Prostate gland (tissue), 2 donors: ENCODE data around the gene ARHGEF16.

ENCODE experiments used
- POLR2A ChIP-seq: fragments of 450-650 bp; IDR thresholded peaks from one replicate; pipeline ENCODE4 v1.6.1; 2016; ENCODE audit warnings: antibody characterized with exemption, mild to moderate bottlenecking
- POLR2AphosphoS5 ChIP-seq: sonication (generic); formaldehyde crosslinking; IDR thresholded peaks from one replicate; pipeline ENCODE4 v1.6.1; 2017; ENCODE audit warnings: antibody characterized with exemption
- TF ChIP-seq, protein P1 (sequence below), 4 experiments: fragments of 200-600 bp in 2 of 4; fragments of 450-650 bp in 2 of 4; sonication (generic) in 2 of 4; IDR thresholded peaks; 1 replicate in 3 of 4; 2 replicates in 1 of 4; pipeline ENCODE4 v1.5.1; 2016 to 2019; ENCODE audit warnings: antibody characterized with exemption in 4 of 4, mild to moderate bottlenecking in 2 of 4, moderate library complexity in 2 of 4

DNA sequence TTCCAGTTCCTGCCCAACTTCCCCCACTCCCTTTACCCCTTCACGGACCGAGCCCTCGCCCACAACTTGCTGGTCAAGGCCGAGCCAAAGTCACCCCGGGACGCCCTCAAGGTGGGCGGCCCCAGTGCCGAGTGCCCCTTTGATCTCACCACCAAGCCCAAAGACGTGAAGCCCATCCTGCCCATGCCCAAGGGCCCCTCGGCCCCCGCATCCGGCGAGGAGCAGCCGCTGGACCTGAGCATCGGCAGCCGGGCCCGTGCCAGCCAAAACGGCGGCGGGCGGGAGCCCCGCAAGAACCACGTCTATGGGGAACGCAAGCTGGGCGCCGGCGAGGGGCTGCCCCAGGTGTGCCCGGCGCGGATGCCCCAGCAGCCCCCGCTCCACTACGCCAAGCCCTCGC is 42.1 kb upstream of the ARHGEF16 start:
- TF ChIP-seq, protein P1, sequence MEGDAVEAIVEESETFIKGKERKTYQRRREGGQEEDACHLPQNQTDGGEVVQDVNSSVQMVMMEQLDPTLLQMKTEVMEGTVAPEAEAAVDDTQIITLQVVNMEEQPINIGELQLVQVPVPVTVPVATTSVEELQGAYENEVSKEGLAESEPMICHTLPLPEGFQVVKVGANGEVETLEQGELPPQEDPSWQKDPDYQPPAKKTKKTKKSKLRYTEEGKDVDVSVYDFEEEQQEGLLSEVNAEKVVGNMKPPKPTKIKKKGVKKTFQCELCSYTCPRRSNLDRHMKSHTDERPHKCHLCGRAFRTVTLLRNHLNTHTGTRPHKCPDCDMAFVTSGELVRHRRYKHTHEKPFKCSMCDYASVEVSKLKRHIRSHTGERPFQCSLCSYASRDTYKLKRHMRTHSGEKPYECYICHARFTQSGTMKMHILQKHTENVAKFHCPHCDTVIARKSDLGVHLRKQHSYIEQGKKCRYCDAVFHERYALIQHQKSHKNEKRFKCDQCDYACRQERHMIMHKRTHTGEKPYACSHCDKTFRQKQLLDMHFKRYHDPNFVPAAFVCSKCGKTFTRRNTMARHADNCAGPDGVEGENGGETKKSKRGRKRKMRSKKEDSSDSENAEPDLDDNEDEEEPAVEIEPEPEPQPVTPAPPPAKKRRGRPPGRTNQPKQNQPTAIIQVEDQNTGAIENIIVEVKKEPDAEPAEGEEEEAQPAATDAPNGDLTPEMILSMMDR (IDR thresholded peaks at IDR 0.05): no peak
- TF ChIP-seq POLR2A: no peak
- TF ChIP-seq POLR2AphosphoS5: no peak
